GM10266 (cell line): Measurements from ENCODE around the gene MCOLN2.

Source experiments
- DNase-seq: peaks from one replicate; pipeline ENCODE4 v3.0.0; 2012; ENCODE audit errors: extremely low spot score
- CTCF ChIP-seq: IDR thresholded peaks from 2 replicates; pipeline ENCODE4 v1.5.1; 2012; ENCODE audit warnings: mild to moderate bottlenecking, low read depth; ENCODE audit not compliant: control insufficient read depth, insufficient read depth; ENCODE audit errors: missing control alignments

MCOLN2 gene

GRCh38 chr1:84939761-84940160 is 57.2 kb downstream of the MCOLN2 start:
- TF ChIP-seq CTCF, result no peak
- no peak for DNase-seq

- TF ChIP-seq CTCF, result no peak
- DNase-seq, result no peak
These were observed 57.8 kb downstream of the MCOLN2 start for GRCh38 chr1:84939151-84939550.

GRCh38 chr1:84936116-84936810 is 60.6 kb downstream of the MCOLN2 start:
- DNase-seq, result peak; percentile 35
- TF ChIP-seq CTCF, result peak; percentile 82

GRCh38 chr1:84933011-84933611 is 63.8 kb downstream of the MCOLN2 start:
- no peak for TF ChIP-seq CTCF

GRCh38 chr1:84930831-84931230 is 66.1 kb downstream of the MCOLN2 start:
- no peak for TF ChIP-seq CTCF
- DNase-seq, result no peak

More at GRCh38 chr1:84933011-84933611, 63.8 kb downstream of the MCOLN2 start:
- DNase-seq, result no peak

GRCh38 chr1:84930329-84930728 is 66.6 kb downstream of the MCOLN2 start:
- no peak for DNase-seq
- TF ChIP-seq CTCF, result no peak

GRCh38 chr1:84929581-84929980 is 67.3 kb downstream of the MCOLN2 start:
- no peak for DNase-seq
- TF ChIP-seq CTCF, result no peak
